HG03378 (cell line): ENCODE data around the gene TRPM3.

Experiments used
- ATAC-seq: cut with Tn5 transposase; IDR thresholded peaks from one replicate; pipeline ENCODE4 v1.9.1; 2021; ENCODE audit warnings: mild to moderate bottlenecking, moderate library complexity; ENCODE audit not compliant: unreplicated experiment

The TRPM3 gene

DNA sequence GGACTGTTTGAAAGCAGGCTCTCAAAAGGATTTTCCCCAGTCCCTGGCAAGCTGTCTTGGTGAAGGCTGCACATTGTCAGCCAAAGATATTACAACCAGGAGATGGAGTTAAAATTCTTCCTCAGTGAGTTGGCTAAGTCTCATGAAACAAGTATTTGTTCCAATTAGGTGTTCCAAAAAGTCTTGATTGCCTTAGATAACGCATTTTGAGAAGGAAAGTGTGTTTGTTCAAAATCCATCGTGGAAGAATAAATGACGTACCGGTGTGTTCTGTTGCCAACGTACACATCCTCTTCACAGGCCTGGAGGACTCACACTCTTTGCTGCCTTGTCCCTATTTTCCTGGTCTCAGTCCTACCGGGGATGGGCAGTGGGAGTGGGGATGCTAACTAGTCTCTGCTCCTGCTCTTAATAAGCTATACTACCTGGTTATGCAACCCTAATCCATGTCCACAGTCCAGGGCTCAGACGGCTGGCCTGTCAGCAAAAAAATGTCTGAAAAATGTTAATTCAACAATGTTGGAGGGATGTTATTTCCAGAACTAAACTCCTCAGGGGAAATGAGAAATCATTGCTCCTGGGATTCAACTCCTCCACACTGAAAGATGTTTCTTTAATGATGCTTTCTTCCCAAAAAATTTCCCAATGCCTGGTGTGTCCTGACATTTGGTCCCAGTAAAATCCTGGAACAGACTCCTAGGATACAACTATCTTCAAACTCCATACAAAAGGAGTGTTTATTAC is 531.7 kb downstream of the TRPM3 start:
- ATAC-seq, result no peak

DNA sequence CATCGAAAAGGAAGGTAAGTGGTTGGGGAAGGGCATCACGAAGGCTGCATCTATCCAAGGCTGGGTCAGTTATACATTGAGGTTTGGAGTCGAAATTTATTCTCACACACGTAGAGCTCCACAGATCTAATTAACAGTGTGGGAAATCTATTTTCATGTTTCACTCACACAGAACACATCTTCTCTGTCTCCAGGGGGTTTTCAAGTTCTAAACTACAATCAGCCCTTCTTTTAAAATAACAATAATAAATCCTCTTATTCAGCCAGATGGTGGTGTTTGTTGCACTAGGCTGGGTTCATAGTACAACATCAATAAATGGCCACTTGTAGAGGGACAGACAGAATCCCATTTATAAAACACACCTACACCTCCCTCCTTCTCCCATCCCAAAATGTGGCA is 532.4 kb downstream of the TRPM3 start:
- no peak for ATAC-seq

DNA sequence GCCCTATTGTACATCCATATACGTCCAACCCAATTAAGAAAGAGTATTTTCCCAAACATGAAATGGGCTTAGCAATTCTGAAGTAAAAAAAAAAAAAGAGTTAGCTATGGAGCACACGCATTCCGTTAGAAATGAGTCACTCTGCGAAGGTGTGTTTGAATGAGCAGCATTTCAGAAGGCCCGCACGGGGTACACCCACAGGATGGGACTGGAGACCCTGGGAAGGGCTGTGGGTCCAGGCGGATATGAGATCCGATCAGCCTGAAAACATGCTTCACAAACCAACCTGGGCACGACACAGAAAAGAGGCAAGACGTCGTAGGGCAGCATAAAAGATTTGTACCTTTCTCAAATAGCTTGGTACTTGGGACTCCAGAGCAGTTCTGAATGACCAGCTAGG is 533.0 kb downstream of the TRPM3 start:
- ATAC-seq, result no peak

DNA sequence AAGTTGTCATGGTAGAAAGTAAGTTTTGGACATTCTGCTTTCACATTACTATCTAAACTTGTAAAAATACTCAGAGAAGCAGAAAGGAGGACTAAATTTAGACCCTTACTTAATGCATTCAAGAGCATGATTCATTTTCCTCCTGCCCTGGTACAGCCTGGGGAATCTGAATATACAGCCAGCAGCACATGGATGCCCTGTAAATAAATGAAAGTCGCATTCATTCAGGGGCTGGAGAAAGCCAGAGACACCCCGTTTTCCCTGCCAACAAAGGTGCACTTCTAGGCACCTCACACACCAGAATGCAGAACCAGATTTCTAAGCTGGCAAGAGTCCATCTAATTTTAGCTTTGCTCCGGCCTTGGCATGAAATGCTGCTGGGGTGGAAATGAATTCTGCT is 534.2 kb downstream of the TRPM3 start:
- ATAC-seq, result no peak

DNA sequence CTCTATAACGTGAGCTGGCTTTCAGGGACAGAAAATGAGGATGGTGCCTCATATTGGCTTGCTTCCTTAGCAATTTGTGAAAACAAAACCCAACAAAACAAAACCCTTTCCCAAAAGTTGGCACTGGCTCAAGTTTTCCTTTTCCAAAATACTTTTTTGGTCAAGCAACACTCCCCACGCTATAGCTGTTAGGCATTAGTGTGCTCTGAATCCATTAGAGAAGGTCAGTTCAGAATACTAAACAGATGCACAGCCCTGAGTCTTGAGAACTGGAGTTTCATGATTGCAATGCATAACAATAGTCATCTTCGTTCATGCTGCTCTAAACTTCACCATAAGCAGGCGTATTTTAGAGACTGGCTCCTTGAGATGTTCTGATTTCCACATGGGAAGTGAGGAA is 534.9 kb downstream of the TRPM3 start:
- no peak for ATAC-seq

DNA sequence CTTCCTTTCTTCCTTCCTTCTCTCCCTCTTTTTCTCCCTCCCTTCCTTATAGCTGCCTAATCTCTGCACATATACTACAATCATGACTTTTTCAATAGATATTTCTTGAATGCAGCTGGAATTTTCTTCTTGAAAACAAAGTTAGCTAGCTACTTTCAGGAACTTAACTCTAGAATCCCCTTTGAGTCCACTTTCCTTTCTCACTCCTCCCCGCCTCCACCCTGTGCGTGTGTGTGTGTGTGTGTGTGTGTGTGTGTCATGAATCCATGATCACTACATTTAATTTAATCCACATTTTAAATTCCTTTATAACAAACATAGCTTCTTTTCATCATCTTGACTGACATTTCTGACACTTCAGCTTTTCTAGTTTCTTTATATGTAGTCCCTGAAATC is 539.5 kb downstream of the TRPM3 start:
- no peak for ATAC-seq

DNA sequence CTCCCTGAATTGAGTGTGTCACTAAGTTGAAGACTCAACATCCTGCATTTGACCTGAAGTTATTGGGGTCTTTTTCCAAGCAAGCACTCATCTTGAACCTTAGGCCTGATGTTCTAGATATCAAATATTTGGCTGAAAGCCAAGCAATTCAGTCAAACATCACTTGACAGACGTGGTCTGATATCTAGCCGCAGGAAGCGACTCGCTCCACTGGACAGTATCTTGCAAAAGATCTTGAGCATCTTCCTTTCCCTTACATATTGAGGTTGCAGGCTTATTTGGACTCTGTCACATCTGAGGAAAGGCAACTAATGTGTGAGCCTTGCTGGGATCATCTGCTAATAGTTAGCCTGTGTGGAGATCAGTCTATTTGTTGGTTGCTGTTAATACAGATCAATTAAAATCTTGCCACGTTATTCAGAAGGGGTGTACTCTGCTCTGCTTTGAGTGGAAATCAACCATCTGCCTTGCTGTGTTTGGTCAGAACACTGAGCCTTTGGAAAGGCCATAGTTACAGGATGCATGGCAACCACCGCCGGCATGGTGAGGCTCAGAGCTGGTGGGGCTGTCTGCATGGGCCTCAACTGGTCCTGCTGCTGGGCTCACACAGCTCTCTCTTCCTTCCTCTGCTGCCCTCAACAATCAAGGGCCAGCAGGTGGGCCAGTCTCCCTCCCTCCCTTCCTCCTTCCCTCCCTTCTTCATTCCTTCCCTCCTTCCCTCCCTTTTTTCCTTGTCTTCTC is 540.0 kb downstream of the TRPM3 start:
- ATAC-seq, result no peak

DNA sequence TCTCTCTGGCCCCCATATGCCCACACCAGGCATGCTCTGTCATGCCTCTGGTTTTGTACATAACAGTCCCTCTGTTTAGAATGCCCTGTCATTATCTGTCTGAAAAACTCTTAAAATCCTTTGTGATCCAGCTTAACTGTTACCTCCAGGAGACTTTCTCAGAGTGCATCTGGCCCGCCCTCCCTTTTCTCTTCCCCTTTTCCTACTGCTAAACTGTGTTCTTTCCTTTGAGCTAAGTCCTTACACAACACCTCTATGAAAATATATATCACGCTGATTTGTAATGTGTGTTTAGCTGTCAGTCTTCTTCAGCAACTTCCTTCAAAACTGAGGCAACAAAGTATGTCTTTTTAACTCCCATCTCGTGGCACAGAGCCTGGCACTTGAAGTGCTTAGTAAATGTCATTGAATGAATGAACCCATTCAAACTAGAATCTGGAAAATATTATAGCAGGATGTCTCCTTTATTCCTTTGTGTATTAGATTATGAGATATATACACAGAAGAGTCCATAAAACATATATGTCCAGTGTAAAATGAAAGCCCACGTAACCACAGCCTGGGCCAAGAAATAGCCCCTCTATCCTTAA is 540.7 kb downstream of the TRPM3 start:
- ATAC-seq, result no peak

DNA sequence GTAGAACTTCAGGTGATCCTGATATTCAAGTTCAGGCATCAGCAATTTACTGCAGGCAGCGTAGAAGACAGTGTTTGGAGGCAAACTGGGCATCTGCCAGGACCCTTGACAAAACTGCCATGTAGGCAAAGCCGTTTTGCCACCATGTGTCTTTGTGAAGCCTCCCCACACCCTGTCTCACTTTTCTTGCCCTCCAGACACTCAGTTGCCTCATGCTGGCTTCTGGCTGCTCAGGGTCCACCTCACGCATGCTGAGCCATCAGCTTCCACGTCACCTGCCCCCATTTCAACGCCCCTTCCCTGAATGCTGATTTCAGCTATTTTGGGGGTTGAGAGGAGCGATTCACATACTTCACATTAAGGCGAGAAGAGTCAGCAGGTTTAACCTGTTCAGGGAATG is 541.7 kb downstream of the TRPM3 start:
- ATAC-seq, result no peak

DNA sequence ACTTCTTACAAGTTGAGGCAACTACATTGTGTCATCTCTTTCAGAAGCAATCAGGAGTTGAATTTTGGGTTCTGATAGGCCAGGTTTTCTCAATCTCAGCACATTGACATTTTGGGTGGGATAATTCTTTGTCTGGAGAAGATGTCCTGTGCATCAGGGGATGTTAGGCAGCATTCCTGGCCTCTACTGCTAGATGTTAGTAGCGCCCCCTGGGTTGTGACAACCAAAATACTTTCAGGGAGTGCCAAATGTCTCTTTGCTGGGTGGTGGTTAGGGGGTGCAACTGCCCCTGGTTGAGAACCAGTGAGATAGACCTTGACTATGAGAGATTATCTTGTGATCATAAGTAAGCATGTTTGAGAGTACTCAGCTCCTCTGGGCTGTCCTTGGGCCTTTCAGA is 542.7 kb downstream of the TRPM3 start:
- no peak for ATAC-seq

DNA sequence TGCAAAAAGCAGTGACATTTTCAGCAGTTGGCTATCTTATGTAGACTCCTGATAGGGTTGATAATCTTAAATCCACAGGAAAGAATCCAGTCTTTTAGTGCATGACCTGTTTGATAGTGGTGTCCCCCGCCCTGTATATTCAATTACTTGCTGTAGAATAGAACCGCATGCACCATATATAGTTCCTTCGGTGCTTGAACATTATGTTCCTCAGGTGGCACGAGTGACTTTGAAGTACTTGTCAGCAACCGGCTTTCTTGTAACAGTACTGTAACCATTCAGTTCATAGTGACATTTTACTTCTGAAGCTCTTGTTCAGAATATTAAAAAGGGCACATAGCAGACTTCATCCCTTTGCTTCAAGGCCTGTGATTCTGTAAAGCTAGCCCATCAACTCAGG is 543.8 kb downstream of the TRPM3 start:
- ATAC-seq, result no peak

DNA sequence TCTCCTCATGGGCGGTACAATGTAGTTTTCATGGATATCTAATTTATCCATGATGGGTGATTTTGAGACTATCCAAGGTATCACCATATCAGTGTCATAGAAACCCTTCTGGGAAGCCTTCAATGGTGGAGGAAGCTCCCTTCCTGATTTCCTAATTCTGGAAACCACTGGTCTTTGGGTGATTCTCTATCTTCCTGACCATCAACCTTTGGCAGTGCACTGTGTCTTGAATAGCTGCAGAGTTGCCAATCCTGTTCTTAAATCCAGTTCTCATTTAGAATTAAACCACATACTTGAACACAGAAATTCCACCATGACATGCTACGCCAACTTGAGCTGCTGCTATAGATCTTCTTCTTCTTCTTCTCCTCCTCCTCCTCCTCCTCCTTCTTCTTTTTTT is 545.3 kb downstream of the TRPM3 start:
- ATAC-seq, result no peak

DNA sequence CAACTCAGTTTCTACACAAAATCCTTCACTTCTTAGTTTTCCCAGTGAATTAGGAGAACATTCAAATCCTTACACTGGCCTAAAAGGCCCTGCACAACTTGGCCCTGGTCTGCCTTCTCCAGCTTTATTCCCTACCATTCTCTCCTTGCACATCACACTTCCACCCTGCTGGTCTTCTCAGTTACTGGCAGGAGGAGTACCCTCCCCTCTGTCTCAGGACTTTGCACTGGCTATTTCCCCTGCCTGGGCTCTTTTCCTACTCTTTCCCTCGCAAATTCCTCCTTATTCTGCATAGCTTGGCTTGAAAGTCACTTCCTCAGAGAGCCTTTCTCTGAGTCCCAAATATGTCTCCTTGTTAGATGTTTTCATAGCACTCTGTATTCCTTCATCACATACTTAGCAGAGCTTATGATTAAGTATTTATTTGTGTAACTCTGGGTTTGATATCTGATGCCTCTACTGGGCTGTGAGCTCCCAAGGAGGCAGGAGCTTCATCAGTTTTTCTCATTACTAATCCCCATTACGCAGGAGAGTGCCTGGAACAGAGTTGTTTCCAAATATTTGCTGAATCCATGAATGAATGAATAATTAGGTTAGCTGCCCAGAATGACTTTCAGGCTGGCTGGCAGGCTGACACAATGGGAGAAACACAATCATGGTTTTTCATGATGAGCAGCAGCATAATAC is 547.1 kb downstream of the TRPM3 start:
- ATAC-seq, result no peak

DNA sequence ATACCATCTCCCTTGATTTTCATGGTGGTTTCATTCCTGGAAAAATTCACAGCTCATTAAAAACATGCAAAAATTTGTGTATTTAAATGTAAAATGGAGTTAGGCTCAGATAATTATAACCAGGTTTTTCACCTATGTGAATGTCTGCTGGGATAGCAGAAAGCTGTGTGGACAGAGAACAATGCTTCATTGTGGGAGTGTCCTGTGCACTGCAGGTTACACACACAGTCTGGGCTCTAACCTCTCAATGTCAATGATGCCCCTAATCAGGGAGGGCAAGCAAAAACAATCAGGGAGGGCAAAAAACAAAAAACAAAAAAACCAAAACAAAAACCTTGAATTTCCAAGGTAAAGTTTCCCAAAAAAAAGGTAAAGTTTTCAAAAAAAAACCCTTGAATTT is 548.1 kb downstream of the TRPM3 start:
- no peak for ATAC-seq

DNA sequence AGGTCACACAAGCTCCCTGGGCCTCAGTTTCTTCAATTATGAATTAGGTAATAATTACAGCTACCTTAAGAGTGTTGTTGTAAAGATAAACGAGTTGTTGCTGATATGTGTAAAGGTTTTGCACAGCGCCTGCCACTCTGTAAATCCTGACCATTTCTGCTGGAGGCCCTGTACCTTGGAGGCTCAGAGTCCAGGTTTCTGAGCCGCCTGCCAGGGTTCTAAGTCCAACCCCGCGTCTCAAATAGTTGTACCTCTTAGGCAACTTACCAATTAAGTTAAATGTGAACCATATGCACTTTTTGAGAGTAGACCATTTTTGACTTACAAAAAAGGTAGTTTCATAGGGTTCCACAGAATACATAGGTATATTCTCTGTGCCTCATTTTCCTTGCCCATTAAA is 550.2 kb downstream of the TRPM3 start:
- no peak for ATAC-seq

DNA sequence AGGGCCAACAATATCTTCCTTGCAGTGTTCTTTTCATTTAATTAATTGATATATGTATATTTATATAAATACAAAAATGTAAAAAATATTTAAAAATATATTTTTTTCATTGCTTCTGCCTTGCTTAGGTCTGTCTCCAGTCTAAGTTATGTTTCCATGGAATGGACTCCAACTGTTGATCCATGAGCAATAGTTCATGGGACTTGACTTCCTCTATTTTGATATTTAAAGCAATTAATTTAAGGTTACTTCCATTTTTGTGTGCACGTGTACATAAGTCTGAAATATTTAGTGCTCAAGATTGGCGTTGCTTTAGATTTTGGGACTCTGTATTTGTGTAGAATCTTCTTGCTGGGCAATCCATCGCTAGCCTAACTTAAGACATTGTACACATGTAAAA is 551.6 kb downstream of the TRPM3 start:
- no peak for ATAC-seq

DNA sequence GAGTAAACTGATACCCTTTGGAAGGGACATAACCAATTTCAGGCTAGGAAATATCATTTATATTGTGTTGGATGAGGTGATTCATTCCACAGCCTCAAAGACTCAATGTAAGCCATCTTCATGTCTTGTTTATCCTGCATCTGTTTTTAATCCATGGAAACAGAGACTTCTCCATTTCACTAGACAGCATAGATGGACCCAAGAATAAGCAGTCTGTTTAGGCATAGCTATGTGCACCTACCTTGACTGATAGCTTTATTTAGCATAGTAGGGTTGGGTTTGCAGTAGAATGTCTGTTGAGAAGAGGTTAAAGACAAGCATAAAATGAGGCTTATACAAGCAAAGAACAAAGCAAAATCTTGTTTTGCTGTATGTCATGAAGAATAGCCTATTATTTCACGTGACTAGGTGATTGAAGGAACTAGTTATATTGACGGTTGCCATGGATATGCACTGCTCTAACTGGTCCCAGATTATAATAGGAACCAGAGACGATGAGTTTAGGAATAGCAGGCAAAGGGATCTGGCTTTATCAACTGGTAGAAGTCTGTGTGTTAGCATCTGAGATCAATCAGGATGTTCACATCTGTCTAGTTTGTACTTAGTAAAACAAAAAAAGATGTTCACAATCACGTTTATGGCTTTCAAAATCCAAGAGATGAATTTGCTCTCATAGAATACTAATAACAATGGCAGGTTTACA is 552.2 kb downstream of the TRPM3 start:
- ATAC-seq, result no peak

DNA sequence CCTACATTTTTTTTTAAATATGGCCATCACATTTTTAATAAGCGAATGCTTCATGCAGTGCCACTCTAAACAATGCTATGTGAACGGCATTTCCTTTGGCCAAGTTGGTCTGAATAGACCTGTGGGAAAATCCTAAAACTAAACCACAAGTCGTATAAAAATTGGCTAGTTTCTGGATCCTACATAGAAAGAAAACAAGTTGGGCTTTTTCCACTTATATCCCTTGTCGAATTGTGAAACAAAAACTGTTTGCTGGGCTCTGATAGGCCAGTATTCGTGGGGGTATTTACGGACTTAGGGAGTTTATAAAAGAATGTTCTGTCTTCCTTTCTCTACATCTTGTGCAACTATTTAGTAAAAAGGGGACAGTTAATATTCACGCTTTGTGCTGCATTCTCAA is 553.9 kb downstream of the TRPM3 start:
- no peak for ATAC-seq

DNA sequence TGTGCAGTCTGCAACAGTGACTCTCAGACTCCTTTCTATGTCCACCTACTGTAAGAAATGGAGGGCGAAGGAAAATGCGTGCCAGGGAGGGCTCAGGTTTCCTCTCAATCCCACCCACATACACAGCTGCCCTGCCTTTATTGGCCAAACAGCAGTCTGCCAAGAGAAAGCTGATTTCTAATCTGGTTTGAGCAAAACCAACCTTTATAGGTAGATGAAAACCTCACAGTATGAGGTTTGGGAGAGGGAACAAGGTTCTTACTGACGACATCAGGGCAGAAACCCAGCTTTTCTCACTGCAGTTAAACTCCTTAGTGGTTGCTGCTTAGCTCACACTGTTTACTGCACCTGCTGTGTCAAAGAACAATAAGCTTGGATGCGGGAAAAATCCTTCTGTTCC is 554.7 kb downstream of the TRPM3 start:
- ATAC-seq, result no peak

DNA sequence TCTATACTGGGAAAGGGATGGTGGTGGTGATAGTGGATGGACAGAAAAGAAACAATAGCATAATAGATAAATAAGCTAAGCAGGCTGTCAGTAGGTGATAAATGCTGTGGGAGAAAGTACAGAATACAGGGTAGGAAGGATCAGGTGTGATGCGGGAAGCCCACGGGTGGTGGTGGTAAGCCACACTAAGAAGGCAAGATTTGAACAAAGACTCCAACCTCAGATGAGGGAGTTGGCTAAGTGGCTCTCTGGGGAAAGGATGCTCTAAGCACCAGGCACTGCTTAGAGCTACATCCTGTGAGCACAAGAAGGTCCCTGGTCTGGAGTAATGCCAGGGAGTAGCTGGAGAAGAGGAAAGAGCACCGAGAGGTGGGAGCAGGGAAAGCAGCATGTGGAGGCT is 555.4 kb downstream of the TRPM3 start:
- no peak for ATAC-seq
